ENCODE data around the gene CD59.
"Not testable (repeated sequence)": the region's sequence is repeated elsewhere in the genome, so short reads cannot be mapped to it uniquely, and the experiment has no call there.

CD59 gene

GRCh38 chr11:33713151-33713855 lies 22.9 kb downstream of the CD59 start:
- no peak for DNase-seq

- DNase-seq: no peak
These were observed 23.8 kb downstream of the CD59 start for GRCh38 chr11:33712436-33712835.

DNA sequence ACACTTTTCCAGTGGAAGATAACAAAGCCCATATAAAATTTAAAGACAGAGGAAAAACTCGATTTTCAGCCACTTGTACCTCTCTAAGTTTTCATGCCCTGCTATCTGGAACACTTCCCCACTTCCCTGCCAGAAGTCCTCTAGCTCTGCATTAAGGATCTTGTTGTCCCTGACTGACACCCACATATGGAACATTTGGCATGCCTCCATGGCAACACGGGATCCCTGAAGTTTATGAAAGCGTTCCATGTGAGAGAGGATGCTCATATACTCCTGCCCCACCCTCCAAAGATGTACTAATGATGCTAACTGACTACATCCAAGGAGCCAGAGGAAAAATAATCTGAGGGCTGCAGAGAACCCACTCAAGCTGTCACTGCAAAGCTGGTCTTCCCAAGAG lies 26.8 kb downstream of the CD59 start:
- no peak for DNase-seq

GRCh38 chr11:33708985-33709384 lies 27.2 kb downstream of the CD59 start:
- DNase-seq: no peak

DNA sequence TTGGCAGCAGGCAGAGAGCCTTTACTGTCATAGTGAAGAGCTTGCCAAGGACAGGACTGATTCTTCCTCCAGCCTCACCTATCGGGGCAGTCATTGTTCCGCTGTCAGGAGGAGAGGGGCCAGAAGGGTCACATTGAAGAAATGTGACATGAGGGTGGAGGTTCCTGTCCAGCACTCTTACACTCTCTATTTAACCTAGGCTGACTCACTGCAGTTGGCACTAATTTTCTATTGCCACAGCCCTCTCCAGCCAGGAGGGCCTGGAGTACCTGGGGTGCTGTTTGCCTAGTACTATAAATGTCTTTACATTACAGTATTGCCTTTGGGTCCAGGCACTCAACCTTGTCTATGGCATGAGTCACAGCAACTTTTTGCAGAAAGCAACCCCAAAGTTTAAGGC lies 28.4 kb downstream of the CD59 start:
- DNase-seq: not testable (repeated sequence)

DNA sequence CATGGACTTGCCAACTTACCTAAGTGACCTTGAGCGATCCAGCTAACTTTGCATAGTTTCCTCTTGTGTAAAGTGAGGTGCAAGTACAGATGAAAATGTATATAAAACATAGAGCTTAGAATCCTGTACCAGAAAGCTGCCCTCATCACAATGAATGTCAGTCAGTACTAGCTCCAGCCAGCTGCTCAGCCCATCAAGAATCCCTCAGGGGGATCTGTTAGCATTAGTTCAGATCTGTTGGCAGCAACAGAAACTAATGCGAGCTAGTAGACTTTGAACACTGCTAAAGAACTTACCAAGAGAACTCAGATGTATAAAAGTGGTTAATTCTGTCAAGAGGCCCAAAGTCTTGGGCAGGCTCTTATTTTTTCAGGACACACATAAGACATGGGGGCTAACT lies 29.3 kb downstream of the CD59 start:
- no peak for DNase-seq

GRCh38 chr11:33706546-33706945 lies 29.7 kb downstream of the CD59 start:
- DNase-seq: no peak

DNA sequence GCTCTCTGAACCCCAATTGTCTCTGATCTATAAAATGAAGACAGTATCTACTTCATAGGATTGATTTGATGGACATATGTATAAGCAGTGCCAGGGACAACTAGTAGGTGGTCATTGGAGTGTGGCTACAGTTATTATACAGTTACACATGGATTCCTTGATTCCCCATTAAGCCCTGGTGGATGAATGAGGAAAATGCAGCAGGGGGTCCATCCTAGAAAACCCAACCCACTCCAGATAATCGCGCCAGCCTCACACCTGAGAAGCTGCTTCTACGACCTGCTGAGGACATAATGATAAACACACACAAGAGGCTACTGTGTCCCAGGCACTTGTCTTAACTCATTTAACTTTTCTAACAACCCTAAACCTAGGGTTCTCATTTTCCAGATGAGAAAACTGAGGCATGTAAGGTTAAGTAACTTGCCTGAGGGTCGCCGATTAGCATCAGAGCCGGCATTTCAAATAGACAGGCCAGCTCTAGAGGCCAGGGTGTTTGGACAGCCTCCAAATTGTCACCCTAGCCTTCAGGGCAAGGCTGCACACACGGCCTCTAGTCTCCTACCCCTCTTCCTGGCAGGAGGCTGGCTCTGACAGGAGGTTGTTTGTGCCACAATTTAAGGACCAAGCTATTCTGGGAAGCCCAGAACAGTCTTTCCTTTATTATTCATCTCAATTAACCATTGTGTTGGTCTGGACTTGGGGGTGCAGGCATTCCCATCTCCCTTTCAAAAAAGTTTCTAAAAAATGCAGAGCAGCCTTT lies 31.8 kb downstream of the CD59 start:
- DNase-seq: no peak

DNA sequence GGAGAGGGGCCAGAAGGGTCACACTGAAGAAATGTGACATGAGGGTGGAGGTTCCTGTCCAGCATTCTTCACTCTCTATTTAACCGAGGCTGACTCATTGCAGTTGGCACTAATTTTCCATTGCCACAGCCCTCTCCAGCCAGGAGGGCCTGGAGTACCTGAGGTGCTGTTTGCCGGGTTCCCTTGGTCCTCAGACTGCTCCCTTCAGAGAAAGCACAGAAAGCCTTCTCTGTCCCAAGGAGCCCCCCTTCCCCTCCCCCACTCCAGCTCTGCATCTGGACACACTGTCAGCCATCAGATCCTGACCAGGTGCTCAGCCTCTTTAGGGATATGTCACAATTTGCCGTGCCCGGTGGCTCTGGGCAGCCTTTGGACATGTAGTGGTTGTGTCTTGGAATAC lies 32.4 kb downstream of the CD59 start:
- DNase-seq: no peak

DNA sequence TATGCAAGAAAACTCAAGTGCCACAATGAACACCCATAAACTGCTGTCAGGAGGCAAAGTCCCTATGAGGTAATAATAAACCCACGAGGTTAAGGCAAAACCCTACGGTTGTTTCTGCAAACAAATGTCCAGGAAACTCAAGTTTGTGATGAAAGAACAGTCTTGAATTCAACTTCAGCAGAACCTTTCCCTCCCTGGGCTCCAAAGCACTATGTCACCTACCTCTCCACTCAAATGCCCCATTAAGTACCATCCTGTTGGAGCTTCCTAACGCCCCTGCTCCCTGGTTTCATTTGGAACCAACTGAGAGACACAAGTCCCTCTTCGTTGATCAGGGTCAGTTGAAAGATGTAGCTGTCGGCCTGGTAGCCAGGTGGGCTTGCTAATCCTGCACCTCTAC lies 33.0 kb downstream of the CD59 start:
- no peak for DNase-seq

- peak; percentile 77 for DNase-seq
These were observed 34.7 kb downstream of the CD59 start for GRCh38 chr11:33701302-33702230.

GRCh38 chr11:33700502-33701271 lies 35.5 kb downstream of the CD59 start, which contains the start of gene C11orf91:
C11orf91 (minus strand) TSS chr11:33700826; CDS start chr11:33700740, 86 bp downstream.
- peak; percentile 91 for DNase-seq

- DNase-seq: no peak
These were observed 36.1 kb downstream of the CD59 start for GRCh38 chr11:33700063-33700501.

DNA sequence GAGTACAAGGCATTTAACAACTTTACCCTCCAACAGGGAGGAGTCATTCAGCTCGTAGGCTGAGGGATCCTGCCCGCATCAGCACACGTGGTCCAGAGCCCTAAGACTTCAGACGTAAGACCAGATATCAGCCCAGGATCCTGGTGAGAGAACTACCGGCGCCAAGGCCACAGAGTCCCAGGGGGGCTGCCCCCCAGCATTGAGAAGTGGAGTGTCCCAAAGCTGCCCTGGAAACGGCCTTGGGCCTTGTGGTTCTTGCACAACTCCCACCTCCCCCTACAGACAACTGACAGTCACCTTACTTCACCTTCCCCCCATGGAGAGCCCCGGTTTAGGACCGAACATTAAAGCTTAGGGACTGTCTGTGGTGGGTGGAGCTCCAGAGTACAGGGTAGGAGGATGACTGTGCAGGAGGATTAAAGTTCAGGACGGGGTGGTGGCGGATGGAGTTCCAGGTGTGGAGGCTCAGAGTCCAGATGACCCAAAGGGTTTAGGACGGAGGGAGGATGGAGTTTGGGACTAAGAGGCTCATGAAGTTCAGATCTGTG lies 36.6 kb downstream of the CD59 start:
- no peak for DNase-seq

- DNase-seq: no peak
These were observed 37.3 kb downstream of the CD59 start for GRCh38 chr11:33698921-33699320.

- no peak for DNase-seq
These were observed 38.2 kb downstream of the CD59 start for GRCh38 chr11:33697997-33698396.

- no peak for DNase-seq
These were observed 39.1 kb downstream of the CD59 start for GRCh38 chr11:33696931-33697638.

- DNase-seq: no peak
These were observed 39.8 kb downstream of the CD59 start for GRCh38 chr11:33696411-33696810.

GRCh38 chr11:33695051-33695566 lies 41.1 kb downstream of the CD59 start:
- DNase-seq: no peak

DNA sequence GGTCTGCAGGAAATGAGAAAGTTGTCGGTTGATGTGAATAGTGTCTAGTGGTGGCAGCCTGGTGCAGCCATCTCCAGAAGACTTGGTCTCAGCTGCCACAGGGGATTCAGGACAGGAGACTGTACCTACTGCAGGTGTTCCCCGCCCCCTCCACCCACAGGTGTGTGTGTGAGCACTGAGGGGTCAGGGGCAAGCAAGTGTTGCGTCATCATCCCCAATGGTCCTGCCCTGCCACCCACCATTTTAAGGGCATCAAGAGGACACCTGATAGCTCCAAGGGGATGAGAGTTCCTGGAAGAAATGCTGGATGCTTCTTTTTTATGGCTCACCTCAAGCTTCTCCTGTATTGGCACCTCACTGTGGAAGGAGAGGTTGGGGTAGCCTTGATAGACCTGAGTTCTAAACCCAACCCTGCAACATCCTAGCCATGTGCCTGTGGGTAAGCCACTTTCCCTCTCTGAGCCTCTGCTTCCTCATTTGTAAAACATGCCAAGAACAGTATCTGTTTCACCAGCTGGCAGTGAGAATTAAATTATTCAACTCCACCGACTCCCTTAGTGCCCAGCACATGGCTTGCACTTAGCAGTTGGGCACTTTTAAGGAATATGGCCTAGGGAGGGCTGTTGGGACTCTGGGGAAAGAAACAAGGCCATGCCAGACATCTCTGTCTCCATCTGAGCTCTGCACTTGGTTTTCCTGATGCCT lies 41.7 kb downstream of the CD59 start:
- DNase-seq: no peak

GRCh38 chr11:33692541-33692940 lies 43.7 kb downstream of the CD59 start:
- no peak for DNase-seq
